Neutrophil (primary cell): ENCODE results near the gene NCOA3.

Source experiments
- H3K27ac ChIP-seq: fragments of 200-600 bp; sonication (generic); 2 replicates; pipeline ENCODE4 v1.5.1; 2016; ENCODE audit warnings: mild to moderate bottlenecking, moderate library complexity
- H3K27me3 ChIP-seq: fragments of 200-600 bp; sonication (generic); 2 replicates; pipeline ENCODE4 v1.6.0; 2016; ENCODE audit warnings: mild to moderate bottlenecking
- H3K36me3 ChIP-seq: fragments of 200-600 bp; sonication (generic); 2 replicates; pipeline ENCODE4 v1.5.1; 2017
- H3K4me1 ChIP-seq, 2 experiments: fragments of 200-600 bp in 1 of 2; sonication (generic) in 1 of 2; 1 replicate in 1 of 2; 2 replicates in 1 of 2; pipeline versions ENCODE4 v1.5.1 to v1.6.1; 2013 to 2016; ENCODE audit warnings: low read depth in 1 of 2, low read length in 1 of 2, mild to moderate bottlenecking in 1 of 2, moderate library complexity in 1 of 2; ENCODE audit not compliant: control insufficient read depth in 1 of 2, insufficient read depth in 1 of 2
- H3K4me3 ChIP-seq, 2 experiments: fragments of 200-600 bp in 1 of 2; sonication (generic) in 1 of 2; 1 replicate in 1 of 2; 2 replicates in 1 of 2; pipeline ENCODE4 v1.5.1; 2013 to 2016; ENCODE audit warnings: low read depth in 1 of 2, low read length in 1 of 2, mild to moderate bottlenecking in 1 of 2, moderate library complexity in 1 of 2
- H3K9me3 ChIP-seq: fragments of 200-600 bp; sonication (generic); 2 replicates; pipeline ENCODE4 v1.5.1; 2016
- CTCF ChIP-seq: fragments of 200-600 bp; sonication (generic); IDR thresholded peaks from 2 replicates; pipeline ENCODE4 v1.5.1; 2016; ENCODE audit warnings: antibody characterized with exemption

The NCOA3 gene

GRCh38 chr20:47660983-47661700, 159.5 kb downstream of the NCOA3 start:
- TF ChIP-seq CTCF = no peak
- Histone ChIP-seq H3K9me3 (no peaks in the 10 kb centered on the region), H3K4me3 (no peak overlapping the region), H3K36me3 (peaks cover 100% of the 10 kb centered on the region), H3K27me3 (no peaks in the 10 kb centered on the region), H3K27ac (no peak overlapping the region), H3K4me1 (no peaks in the 10 kb centered on the region)

DNA sequence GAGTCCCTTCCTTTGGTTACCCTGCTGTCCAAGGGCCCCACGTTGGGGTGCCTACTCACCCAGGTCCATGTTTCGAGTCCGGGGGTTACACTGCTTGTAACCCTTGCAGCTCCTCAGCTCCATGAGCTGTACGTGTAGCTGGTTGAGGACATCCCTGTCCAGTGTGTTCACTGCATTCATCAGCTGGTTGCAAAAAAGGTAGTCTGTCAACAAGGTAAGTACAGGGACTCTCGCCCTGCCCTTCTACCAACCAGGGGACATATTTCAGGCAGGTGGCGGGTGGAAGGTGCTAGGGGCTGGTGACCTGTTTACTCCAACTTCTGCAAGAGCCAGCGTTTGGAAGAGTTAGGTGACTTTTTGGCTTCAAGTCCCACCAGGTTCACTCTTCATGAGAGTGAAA, 160.0 kb downstream of the NCOA3 start:
- H3K27me3 ChIP-seq = no peaks in the 10 kb centered on the region
- no peaks in the 10 kb centered on the region for H3K9me3 ChIP-seq

DNA sequence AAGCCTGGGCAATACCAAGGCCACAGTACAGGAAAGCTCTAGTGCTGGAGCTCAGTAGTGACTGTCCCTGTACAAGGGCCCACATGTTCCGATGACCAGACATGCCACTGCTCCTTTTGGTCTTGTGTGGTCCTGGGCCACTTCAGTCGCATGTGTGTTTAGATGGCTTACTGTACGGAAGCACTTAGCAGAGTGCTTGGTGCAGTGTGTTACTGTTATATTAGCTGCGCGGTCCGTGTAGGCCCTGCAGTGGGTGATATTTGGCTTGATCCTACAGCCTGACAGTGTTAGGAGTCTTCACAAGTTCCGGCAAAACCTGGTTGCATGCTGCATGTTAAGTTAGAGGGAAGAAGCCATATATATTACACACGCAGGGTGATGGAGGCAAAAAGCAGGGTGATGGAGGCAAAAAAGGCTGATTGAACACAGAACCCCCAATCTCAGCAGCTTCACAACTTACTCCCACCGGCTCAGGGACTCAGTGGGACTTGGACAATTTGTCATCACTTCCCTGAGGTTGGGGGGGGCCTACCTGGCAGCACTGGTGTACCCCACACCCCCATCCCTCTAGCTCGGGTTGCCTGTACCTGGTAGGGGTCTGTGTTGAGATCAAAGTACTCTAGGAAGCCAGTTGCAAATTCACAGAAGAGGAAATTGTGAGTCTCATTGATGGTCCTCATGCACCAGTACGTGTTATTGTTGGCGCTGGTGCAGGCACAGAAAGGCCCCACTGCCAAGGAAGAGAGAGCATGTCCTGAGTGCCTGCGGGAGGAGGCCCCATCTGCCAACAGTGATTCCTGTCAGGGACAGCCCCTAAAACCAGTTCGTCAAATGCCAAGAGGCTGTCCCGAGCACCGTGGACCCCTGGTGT, 161.0 kb downstream of the NCOA3 start:
- Histone ChIP-seq H3K4me1 (no peaks in the 10 kb centered on the region), H3K27ac (no peak overlapping the region), H3K27me3 (no peaks in the 10 kb centered on the region), H3K9me3 (no peaks in the 10 kb centered on the region), H3K4me3 (no peak overlapping the region), H3K36me3 (peaks cover 97% of the 10 kb centered on the region)
- no peak for TF ChIP-seq CTCF

More for the DNA sequence above, 160.0 kb downstream of the NCOA3 start:
- no peak for TF ChIP-seq CTCF
- no peak overlapping the region for H3K4me3 ChIP-seq
- H3K4me1 ChIP-seq = no peaks in the 10 kb centered on the region
- H3K27ac ChIP-seq = no peak overlapping the region
- H3K36me3 ChIP-seq = peaks cover 100% of the 10 kb centered on the region

DNA sequence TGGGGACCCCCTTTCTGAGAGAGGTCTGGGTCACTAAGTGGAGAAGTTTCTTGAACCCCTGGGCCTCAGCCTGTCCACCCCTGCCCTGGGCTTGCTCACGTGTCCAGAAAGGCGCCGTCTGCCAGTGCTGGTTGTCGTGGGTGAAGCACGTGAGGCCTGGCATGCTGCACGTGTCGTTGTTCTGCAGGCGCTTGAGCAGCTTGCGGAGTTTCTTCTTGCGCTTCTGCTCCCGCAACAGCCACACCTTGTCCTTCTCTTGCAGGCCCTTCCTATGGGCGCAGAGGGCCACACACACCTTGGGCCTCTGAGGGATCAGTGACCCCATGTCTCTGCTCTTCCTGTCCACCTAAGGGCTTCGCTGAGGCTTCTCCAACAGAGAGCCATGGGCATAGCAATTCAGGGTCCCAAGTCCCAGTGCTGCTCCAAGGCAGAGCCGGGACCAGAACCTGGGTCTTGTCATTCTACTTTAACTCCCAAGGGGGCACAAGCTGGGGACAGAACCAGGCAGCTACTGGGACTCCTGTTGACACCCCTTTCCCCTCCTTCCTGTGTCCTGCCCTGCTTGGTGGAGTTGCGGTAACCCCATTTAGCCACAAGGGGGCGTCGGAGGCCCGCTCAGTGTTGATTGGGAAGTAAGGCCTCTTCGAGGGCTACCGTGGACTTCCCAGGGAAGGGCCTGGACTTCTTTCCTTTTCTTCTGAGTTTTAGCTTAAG, 161.8 kb downstream of the NCOA3 start:
- peak; percentile 90 for TF ChIP-seq CTCF
- Histone ChIP-seq H3K36me3 (peaks cover 97% of the 10 kb centered on the region), H3K27ac (no peak overlapping the region)

GRCh38 chr20:47664068-47664437, 162.4 kb downstream of the NCOA3 start:
- no peak for TF ChIP-seq CTCF
- H3K36me3 ChIP-seq = peaks cover 97% of the 10 kb centered on the region
- H3K4me3 ChIP-seq = no peak overlapping the region
- H3K9me3 ChIP-seq = no peaks in the 10 kb centered on the region
- H3K4me1 ChIP-seq = no peaks in the 10 kb centered on the region
- H3K27ac ChIP-seq = no peak overlapping the region
- H3K27me3 ChIP-seq = no peaks in the 10 kb centered on the region

More for the DNA sequence above, 161.8 kb downstream of the NCOA3 start:
- Histone ChIP-seq H3K9me3 (no peaks in the 10 kb centered on the region), H3K4me3 (no peak overlapping the region), H3K4me1 (no peaks in the 10 kb centered on the region), H3K27me3 (no peaks in the 10 kb centered on the region)
